Adrenal gland (tissue), 12 donors: ENCODE data around the gene TBX4. TPM values are rescaled to one million over a fixed set of nuclear protein-coding genes. Genes with fewer than 3 reads are reported as not detected.

ENCODE experiments used
- DNase-seq, 7 donors: peaks; one replicate each; pipeline ENCODE4 v3.0.0-alpha.2; 2019 to 2020
- H3K27ac ChIP-seq, 5 donors: fragments of 200-600 bp; sonication (generic) in 4 of 5; 1 replicate in 3 of 5; 2 replicates in 2 of 5; pipeline versions ENCODE4 v1.5.1 to v1.8.0; 2016 to 2020; ENCODE audit warnings: mild to moderate bottlenecking in 1 of 5
- H3K27me3 ChIP-seq: fragments of 200-600 bp; 2 replicates; pipeline ENCODE4 v1.8.0; 2021
- H3K36me3 ChIP-seq, 2 donors: fragments of 200-600 bp; replicated peaks in 1 of 2; 1 replicate in 1 of 2; 2 replicates in 1 of 2; pipeline versions ENCODE4 v1.5.1 to v1.8.0; 2018 to 2022
- H3K4me1 ChIP-seq, 2 donors: fragments of 200-600 bp; replicated peaks in 1 of 2; 1 replicate in 1 of 2; 2 replicates in 1 of 2; pipeline versions ENCODE4 v1.5.1 to v1.8.0; 2018 to 2021
- H3K4me3 ChIP-seq, 4 donors: fragments of 200-600 bp; sonication (generic) in 3 of 4; one replicate each; pipeline ENCODE4 v1.5.1; 2016 to 2018
- H3K9me3 ChIP-seq, 3 donors: fragments of 200-600 bp; sonication (generic) in 1 of 3; replicated peaks in 1 of 3; 1 replicate in 2 of 3; 2 replicates in 1 of 3; pipeline versions ENCODE4 v1.5.1 to v1.8.0; 2016 to 2021
- CTCF ChIP-seq, 6 experiments: fragments of 450-650 bp in 4 of 6; fragments of 200-600 bp in 2 of 6; sonication (generic) in 1 of 6; IDR thresholded peaks; 1 replicate in 5 of 6; 2 replicates in 1 of 6; pipeline versions ENCODE4 v1.5.1 to v1.8.0; 2016 to 2021; ENCODE audit warnings: antibody characterized with exemption in 6 of 6, mild to moderate bottlenecking in 2 of 6, moderate library complexity in 1 of 6
- POLR2A ChIP-seq, 2 donors: fragments of 450-650 bp; IDR thresholded peaks; one replicate each; pipeline ENCODE4 v1.6.1; 2017; ENCODE audit warnings: antibody characterized with exemption in 2 of 2, mild to moderate bottlenecking in 2 of 2, moderate library complexity in 1 of 2
- WGBS, 4 donors: extraction: QIAGEN DNeasy Blood & Tissue Kit in 2 of 4; methylation state at CpG; one replicate each; pipeline versions ENCODE4 v1.1.5 to v1.1.7; 2013 to 2017; 5-methylcytosine and 5-hydroxymethylcytosine counted together
- intact Hi-C, 2 donors: fragments of 100-400 bp; cut with DNase I; formaldehyde crosslinking; loops; one replicate each; pipeline versions ENCODE4 v1.14.1 to v1.15.0; 2022 to 2023
- polyA plus RNA-seq, 3 donors: library from polyadenylated mRNA; stranded (reverse); fragments of 200-250 nt in 2 of 3; fragments of 350-450 nt in 1 of 3; fragmentation: Illumina TruSeq in 1 of 3; extraction: RNeasy Lipid Tissue Mini Kit (QIAGEN cat#74804) in 1 of 3; gene quantifications; one replicate each; pipeline ENCODE4 v1.2.3, GENCODE V29; 2013 to 2014
- total RNA-seq, 9 donors: library from RNA; depleted of rRNA in 4 of 9; stranded (reverse); fragments of >200 nt in 4 of 9; fragments of 120-200 nt in 1 of 9; fragmentation: NEBNext Ultra II Directional in 1 of 9; extraction: Animal tissue kit (Norgen Biotek cat#: 25700) in 1 of 9; gene quantifications; one replicate each; pipeline versions ENCODE4 v1.1.0 to v1.2.4, GENCODE V29; 2013 to 2023
- donor health status: healthy with polysubstance abuse.
- donor health status: Bipolar disorder and iron deficiency.
- donor health status: DM: yes; HTN: yes; CAD: no.
- donor health status: DM: no; HTN: no; CAD: no.
- donor health status: DM: no; HTN: no; CAD: no.
- donor health status: DM: yes; HTN: yes; CAD: no.

Gene TBX4
- total and polyA plus RNA-seq, 12 donors: 0.03 to 0.54 (median 0.21) TPM; not detected in 8

DNA sequence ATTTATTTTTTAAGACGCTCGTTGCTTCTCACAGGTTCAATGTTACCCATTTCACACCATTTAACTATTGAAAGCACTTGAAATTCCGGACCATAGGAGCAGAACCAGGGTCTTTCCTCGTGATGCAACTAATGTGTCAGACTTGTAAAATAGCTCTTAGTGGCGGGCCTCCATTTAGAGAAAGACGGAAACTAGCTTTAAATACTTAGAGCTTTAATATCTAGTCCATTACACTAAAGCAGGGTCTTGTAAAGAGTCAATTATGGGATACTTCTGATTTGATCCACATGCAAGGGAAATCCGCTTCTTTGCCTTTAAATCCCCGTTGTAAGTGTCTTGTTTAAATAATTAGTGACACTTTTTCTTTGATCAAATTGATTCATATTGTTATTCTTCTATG, 82.2 kb downstream of the TBX4 start:
- no peaks in the 10 kb centered on the region for H3K4me1 ChIP-seq
- TF ChIP-seq CTCF (IDR thresholded peaks at IDR 0.05) (no peak), POLR2A (IDR thresholded peaks at IDR 0.05) (no peak)
- no peak overlapping the region for H3K4me3 ChIP-seq
- H3K36me3 ChIP-seq: no peaks in the 10 kb centered on the region
- H3K27me3 ChIP-seq: no peaks in the 10 kb centered on the region
- DNase-seq: no peak
- H3K9me3 ChIP-seq: no peaks in the 10 kb centered on the region
- no peak overlapping the region for H3K27ac ChIP-seq
- WGBS, 4 donors: 83 to 86% (median 84%) methylated on average over 8 of the region's 8 CpGs
- intact Hi-C loops: no loop called here

Other genes with a start within 250 kb of the TBX4 start
- gene TBX2, start 52.6 kb upstream of the TBX4 start, total RNA-seq: 10 to 100 TPM in 2 of 9 donors, 1 to 10 TPM in 7; 6.4 to 16.0 (median 7.3) TPM
- gene TBX2, start 52.6 kb upstream of the TBX4 start, polyA plus RNA-seq: 10 to 100 TPM in 2 of 3 donors, 1 to 10 TPM in 1; 2.4 to 22.1 (median 14.9) TPM
- under 1 TPM in 1 of 9 donors, not detected in 8; 0.28 TPM for gene NACA2, start 138.8 kb downstream of the TBX4 start, total RNA-seq
- under 1 TPM in 1 of 3 donors, not detected in 2; 0.27 TPM for gene NACA2, start 138.8 kb downstream of the TBX4 start, polyA plus RNA-seq